ENCODE measurements around the gene SRRM2.
"Not testable (repeated sequence)": the region's sequence is repeated elsewhere in the genome, so short reads cannot be mapped to it uniquely, and the experiment has no call there.

SRRM2 gene

DNA sequence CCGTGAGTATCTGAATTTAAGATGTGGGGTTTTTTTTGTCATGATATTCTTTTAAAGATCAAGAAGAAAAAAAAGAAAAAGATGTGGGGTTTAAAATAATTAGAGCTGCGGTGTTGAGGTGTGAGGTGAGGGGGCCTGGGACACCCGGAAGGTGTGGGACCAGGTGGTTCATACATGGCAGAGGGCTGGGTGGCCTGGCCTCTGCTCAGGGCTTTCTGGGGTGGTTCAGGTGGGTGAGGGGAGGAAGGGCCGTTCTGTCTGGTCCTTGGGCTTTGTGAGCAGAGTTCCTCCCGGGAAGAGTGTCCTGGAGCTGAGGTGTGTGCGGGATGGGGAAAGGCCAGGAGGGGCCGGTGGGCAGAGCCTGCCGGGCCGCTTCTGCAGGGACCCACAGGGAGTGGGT lies 37.4 kb upstream of the SRRM2 start:
- no peak for DNase-seq (ENCODE audit: low spot score)

DNA sequence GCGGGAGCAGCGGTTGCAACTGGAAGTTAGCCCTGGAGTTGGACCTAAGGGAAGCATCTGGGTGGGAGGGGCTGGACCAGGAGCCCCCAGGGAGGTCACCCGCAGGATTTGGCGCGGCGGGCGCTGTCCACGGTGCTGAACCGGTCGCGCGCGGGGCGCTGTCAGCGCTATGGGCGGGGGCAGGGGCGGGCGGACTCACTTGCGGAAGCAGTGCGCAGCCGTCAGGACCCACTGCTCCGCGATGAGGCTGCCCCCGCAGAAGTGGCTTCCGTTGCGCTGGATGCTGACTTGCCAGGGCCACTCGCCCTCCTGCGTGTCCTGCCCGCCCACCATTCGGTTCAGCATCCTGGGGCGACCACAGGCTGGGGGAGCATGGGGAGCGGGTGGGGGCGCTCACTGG lies 36.9 kb upstream of the SRRM2 start:
- peak; percentile 75 for DNase-seq (ENCODE audit: low spot score)

DNA sequence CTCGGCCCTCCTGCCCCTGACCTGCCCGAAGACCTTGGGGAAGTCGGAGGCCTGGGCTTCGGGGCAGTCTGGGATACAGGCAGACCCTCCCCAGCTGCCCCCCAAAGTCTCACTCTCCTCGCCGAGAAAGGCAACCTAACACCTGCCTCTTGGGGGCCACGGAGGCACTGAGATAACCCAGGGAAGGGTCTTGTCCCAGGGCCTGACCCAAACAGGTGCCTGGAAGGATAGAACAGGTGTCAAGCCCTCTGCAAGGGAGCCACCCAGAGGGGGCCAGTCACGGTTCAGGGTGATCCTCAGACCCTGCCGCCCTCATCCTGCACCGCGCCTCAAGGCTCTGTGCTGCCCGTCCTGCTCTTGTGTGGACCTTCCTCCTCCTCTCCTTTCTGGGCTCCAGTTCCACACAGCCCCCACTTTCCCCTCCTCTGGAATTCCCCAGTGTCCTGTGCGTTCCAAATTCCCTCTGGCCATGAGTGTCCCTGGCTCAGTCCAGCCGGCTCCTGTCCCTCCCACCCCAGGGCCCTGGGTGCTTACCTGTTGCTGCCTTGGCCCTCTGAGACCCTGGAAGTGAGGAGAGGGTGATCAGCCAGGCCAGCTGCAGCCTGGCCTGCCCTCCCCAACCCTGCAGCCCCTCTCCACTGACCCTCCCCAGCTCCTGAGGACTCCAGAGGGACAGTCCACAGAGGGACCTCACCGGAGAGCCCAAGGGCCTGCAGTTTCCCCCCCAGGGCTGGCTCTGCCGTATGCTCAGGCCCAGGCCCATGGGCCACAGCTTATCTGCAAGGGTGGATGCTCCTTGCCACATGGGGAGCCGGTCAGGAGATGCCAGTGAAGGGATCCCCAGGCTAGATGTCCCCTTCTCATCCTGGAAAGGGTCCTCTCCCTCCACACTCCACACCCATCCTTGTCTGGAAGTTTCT lies 36.2 kb upstream of the SRRM2 start:
- DNase-seq (ENCODE audit: low spot score) = no peak

DNA sequence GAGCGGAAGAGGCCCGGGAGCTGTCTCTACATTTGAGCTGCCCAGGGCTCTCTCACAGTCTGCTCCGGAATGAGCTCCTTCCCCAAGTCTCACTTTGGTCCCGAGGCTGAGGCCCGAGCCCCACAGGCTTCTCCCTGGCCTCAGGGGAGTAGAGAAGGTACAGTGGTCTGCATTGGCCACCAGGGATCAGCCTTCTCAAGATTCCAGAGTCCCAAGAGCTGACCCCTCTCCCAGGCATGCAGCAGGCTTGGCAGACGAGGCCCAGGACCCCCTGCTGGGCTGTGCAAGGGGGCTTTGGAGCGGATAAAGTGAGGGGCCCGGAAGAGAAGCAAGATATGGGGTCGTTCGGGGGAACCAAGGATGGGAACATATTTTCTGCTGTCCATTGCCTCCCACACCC lies 35.5 kb upstream of the SRRM2 start:
- DNase-seq (ENCODE audit: low spot score) = no peak

- DNase-seq (ENCODE audit: low spot score) = no peak
These were observed 34.8 kb upstream of the SRRM2 start for GRCh38 chr16:2717383-2718263.

DNA sequence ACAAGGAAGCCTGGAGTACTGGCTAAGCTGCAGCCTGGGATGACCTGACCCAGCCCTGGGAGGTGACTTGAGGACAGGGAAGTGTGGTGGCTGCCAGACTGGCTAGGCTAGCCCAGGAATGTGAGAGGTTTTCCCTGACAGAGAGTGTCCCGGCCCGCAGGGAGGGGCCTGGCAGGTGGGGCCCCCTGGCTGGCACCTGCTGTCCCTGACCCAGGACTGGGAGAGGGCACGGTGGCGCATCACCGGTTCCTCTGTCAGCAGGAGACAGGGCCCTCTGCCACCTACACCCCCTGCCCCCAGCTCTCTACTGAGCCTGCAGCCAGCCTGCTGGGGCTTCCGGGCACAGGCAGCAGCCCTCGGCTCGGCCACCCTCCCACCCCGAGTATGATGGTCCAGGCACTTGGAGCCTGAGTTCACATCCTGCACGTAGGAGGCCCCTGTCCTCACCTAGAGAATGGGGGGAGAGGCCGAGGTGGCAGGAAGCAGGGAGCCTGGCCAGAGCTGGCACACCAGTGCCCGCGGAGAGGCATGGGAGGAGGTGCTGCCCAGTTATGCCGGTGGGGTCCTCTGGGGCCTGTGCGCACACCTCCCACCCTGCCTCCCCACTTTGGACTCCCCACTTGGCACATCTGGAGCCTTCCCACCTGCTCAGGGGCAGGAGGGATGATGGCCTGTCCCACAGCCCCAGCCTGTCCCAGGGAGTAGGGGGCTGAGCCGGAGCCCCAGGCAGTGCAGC lies 32.9 kb upstream of the SRRM2 start:
- no peak for DNase-seq (ENCODE audit: low spot score)

- DNase-seq (ENCODE audit: low spot score) = no peak
These were observed 32.4 kb upstream of the SRRM2 start, which contains the start of gene PRSS27 for GRCh38 chr16:2720064-2720457. TSS of gene PRSS27 (minus strand) at chr16:2720224. CDS start at chr16:2720160, 64 bp downstream.

GRCh38 chr16:2720719-2721633 lies 31.5 kb upstream of the SRRM2 start:
- DNase-seq (ENCODE audit: low spot score) = peak; percentile 89

- DNase-seq (ENCODE audit: low spot score) = not testable (repeated sequence)
These were observed 30.7 kb upstream of the SRRM2 start for GRCh38 chr16:2721634-2722173.

DNA sequence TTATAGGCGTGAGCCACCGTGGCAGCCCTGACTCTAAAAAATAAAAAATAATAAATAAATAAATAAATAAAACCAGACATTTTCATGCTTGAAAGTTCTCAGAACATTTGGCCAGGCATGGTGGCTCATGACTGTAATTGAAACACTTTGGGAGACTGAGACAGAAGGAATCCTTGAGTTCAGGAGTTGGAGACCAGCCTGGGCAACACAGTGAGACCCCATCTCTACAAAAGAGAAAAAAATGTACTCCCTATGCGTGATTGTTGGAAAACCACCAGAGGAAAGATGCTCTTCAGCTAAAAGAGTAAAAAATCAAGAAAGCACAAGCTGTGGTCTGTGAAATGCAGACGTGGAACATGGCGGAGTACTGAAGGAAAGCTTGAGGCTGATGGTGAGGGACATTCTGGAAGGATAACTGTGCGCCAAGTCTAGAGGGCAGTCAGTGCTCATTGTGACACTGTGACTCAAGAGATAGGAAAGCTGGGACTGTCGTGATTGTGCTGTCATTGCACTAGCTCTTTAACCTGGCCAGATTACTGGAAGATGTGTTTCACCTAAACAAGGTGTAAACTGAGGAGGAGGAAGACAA lies 28.3 kb upstream of the SRRM2 start:
- DNase-seq (ENCODE audit: low spot score) = no peak

DNA sequence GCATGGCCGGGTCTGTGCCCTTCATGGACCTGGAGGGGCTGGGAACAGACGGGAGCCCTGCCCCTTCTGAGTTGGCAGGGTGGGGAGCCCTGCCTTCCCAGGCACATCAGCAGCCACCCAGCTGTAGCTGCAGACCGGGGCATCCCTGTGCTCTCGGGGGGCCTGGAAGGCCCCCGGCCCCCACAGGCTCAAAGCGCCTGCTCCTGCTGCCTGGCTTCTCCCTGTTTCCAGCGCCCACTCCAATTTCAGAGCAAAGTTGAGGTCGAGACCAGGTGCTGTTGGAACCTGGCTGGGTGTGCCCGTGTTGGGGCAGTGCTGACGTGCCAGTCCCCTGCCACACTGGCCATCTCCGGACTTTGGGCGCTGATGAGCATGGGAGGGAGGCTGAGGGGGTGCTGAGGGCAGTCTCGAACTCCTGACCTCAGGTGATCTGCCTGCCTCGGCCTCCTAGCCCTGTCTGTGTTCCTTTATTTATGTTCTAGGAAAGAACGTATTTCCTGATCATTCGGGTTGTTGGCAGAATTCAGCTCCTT lies 27.6 kb upstream of the SRRM2 start:
- no peak for DNase-seq (ENCODE audit: low spot score)

GRCh38 chr16:2726923-2727322 lies 25.5 kb upstream of the SRRM2 start:
- no peak for DNase-seq (ENCODE audit: low spot score)

DNA sequence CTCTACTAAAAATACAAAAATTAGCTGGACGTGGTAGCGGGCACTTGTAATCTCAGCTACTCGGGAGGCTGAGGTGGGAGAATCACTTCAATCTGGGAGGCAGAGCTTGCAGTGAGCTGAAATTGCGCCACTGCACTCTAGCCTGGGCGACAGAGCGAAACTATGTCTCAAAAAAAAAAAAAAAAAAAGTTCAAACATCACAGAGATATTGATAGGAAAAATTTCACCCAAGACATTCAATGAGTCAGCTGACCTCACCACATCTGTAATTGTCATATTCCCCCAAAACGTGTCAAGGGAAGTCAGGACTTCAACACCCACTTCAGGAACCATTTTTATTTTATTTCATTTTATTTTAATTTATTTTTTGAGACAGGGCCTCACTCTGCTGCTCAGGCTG lies 24.4 kb upstream of the SRRM2 start:
- no peak for DNase-seq (ENCODE audit: low spot score)

DNA sequence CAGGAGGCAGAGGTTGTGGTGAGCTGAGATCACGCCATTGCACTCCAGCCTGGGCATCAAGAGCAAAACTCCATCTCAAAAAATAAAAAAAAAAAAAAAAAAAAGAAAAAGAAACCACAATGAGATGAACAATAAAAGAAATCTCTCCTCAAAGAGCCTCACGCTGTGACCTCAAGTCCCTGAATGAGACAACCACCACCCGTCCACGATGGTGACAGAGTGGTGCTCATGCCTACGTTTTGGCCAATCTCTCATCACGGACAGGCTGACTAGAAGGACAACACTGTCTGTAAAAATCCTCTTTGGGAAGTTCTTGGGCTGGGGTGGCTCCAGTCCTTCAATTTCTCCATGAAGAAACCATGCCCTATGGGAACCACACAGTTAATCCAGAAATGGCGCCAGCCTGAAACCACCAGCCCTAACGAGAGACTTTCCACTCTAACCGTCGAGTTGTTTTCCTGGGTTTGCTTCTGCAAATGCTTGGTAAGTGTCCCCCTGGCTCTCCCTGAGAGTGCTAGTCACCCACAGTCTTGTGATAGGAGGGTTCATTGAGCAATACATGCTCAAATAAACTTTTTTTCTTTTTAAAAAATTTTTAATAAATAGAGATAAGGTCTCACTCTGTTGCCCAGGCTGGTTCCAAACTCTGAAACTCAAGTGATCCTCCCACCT lies 17.5 kb upstream of the SRRM2 start:
- no peak for DNase-seq (ENCODE audit: low spot score)

GRCh38 chr16:2736476-2737237 lies 15.8 kb upstream of the SRRM2 start:
- no peak for DNase-seq (ENCODE audit: low spot score)

DNA sequence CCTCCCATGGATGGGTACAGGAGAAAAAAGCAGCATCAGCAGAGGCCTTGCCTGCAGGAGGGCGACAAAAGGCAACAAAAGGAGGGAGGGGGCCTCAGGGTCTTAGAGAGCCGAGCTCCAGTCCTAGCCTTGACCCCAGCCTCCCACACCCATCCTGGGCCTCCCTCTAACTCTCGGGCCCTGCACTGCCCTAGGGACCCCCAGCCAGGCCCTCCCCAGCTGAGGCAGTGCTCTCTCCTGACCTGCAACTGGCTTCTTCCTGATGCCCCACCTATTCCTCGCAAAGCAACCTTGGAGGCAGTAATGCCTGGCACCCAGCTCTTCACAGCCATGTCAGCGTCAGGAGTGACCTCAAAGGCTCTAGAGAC lies 15.2 kb upstream of the SRRM2 start:
- DNase-seq (ENCODE audit: low spot score) = no peak

- DNase-seq (ENCODE audit: low spot score) = no peak
These were observed 14.5 kb upstream of the SRRM2 start for GRCh38 chr16:2737895-2738418.

GRCh38 chr16:2738615-2739014 lies 13.8 kb upstream of the SRRM2 start:
- DNase-seq (ENCODE audit: low spot score) = no peak
